Measurements from ENCODE around the gene NFYC. TPM values are rescaled to one million over a fixed set of nuclear protein-coding genes. Genes with fewer than 3 reads are reported as not detected.

Gene NFYC
- polyA plus RNA-seq, 1 of the 3 experiments (the other 2 are of a cell fraction): 72.4 TPM

GRCh38 chr1:40776236-40777072, 85.0 kb downstream of the NFYC start:
- H3K79me2 ChIP-seq (ENCODE audit: insufficient read depth): no peaks in the 10 kb centered on the region
- POLR2A ChIA-PET: interaction anchor here (1.6 kb wide), 1 partner anchor 14 kb away, joined by 3 read pairs; no protein-coding TSS in a partner anchor
- H4K20me1 ChIP-seq (ENCODE audit: insufficient read depth): no peaks in the 10 kb centered on the region
- no peak overlapping the region for H3K27ac ChIP-seq (ENCODE audit: low read depth in 2 of 2, low read length in 1 of 2)
- H3F3A ChIP-seq (replicated peaks; ENCODE audit: insufficient read depth): no peaks in the 10 kb centered on the region
- TF ChIP-seq USF1 (IDR thresholded peaks at IDR 0.05; ENCODE audit: borderline replicate concordance, low read depth) (no peak), MXI1 (IDR thresholded peaks at IDR 0.05; ENCODE audit: low read depth, low read length) (no peak), PBX3 (IDR thresholded peaks at IDR 0.05) (no peak), IRF3 (IDR thresholded peaks at IDR 0.05; ENCODE audit: low read depth, low read length) (no peak), RXRA (IDR thresholded peaks at IDR 0.05; ENCODE audit: borderline replicate concordance, low read depth) (no peak), FOXJ3 (CRISPR knock-in tag; IDR thresholded peaks at IDR 0.05) (no peak), GABPA (IDR thresholded peaks at IDR 0.05; ENCODE audit: low read depth) (no peak), EZH2phosphoT487 (IDR thresholded peaks at IDR 0.05; ENCODE audit: borderline replicate concordance, low read depth) (no peak), NFIC (IDR thresholded peaks at IDR 0.05; ENCODE audit: borderline replicate concordance) (no peak), REST (IDR thresholded peaks at IDR 0.05; ENCODE audit: low read depth, low read length) (no peak)
- CTCF ChIA-PET: interaction anchor here (0.7 to 9.1 kb wide), 4 partner anchors 11 to 851 kb away, joined by 4 to 153 read pairs (median 53); no protein-coding TSS in a partner anchor
- H3K4me2 ChIP-seq: no peak overlapping the region
- WGBS (ENCODE audit: low lambda C conversion rate): 81% methylated on average over 2 of the region's 4 CpGs
- H3K4me1 ChIP-seq (ENCODE audit: control insufficient read depth in 1 of 2, insufficient read depth in 2 of 2, low read depth in 1 of 2, low read length in 1 of 2): peaks cover 0 to 3% of the 10 kb centered on the region in 2 experiments; a peak in 1 of 4 replicates
- peaks cover 7% of the 10 kb centered on the region; the same call in 1 of the 2 replicates for H3K9me3 ChIP-seq
- no peak overlapping the region for H3K9ac ChIP-seq
- H2AFZ ChIP-seq (ENCODE audit: low read depth): no peak overlapping the region
- no peak for DNase-seq
- H3K9me2 ChIP-seq: no peaks in the 10 kb centered on the region
- H3K36me3 ChIP-seq (replicated peaks in 1 of 2; ENCODE audit: control insufficient read depth in 1 of 2, insufficient read depth in 2 of 2, low read length in 1 of 2): peaks cover 6 to 27% of the 10 kb centered on the region in 2 experiments
- no peaks in the 10 kb centered on the region for H3K27me3 ChIP-seq (ENCODE audit: insufficient read depth)
- H3K4me3 ChIP-seq (ENCODE audit: low read depth in 2 of 2, low read length in 1 of 2): no peak overlapping the region; a peak in 1 of 4 replicates

Measured in SK-N-SH (cell line).